Testis (tissue), 3 donors: Measurements from ENCODE around the gene GMDS. TPM values are rescaled to one million over a fixed set of nuclear protein-coding genes. Genes with fewer than 3 reads are reported as not detected.

ENCODE experiments used
- DNase-seq: peaks from one replicate; pipeline ENCODE4 v3.0.0-alpha.2; 2019
- H3K27ac ChIP-seq, 2 donors: fragments of 200-600 bp; sonication (generic); one replicate each; pipeline ENCODE4 v1.5.1; 2019
- H3K27me3 ChIP-seq: fragments of 200-600 bp; sonication (generic); one replicate; pipeline ENCODE4 v1.5.1; 2019
- H3K36me3 ChIP-seq: fragments of 200-600 bp; sonication (generic); one replicate; pipeline ENCODE4 v1.5.1; 2017; ENCODE audit warnings: low read depth; ENCODE audit errors: missing control alignments
- H3K4me1 ChIP-seq: fragments of 200-600 bp; sonication (generic); one replicate; pipeline ENCODE4 v1.5.1; 2019
- H3K4me3 ChIP-seq, 2 donors: fragments of 200-600 bp; sonication (generic); one replicate each; pipeline ENCODE4 v1.5.1; 2017 to 2019
- H3K9me3 ChIP-seq: fragments of 200-600 bp; sonication (generic); one replicate; pipeline ENCODE4 v1.5.1; 2017
- POLR2A ChIP-seq: fragments of 450-650 bp; IDR thresholded peaks from one replicate; pipeline ENCODE4 v1.6.1; 2017; ENCODE audit warnings: antibody characterized with exemption, mild to moderate bottlenecking, moderate library complexity
- WGBS, 2 donors: methylation state at CpG; one replicate each; pipeline ENCODE4 v1.1.5; 2018; 5-methylcytosine and 5-hydroxymethylcytosine counted together
- intact Hi-C: fragments of 100-400 bp; cut with DNase I; formaldehyde crosslinking; loops from one replicate; pipeline ENCODE4 v1.15.1; 2023; ENCODE audit warnings: low total_unique reads
- polyA plus RNA-seq: library from polyadenylated mRNA; stranded (reverse); fragments of 350-450 nt; fragmentation: Illumina TruSeq; extraction: RNeasy Lipid Tissue Mini Kit (QIAGEN cat#74804); gene quantifications from one replicate; pipeline ENCODE4 v1.2.3, GENCODE V29; 2014; ENCODE audit warnings: low read depth, low replicate concordance; ENCODE audit not compliant: insufficient read depth
- total RNA-seq, 2 donors: library from RNA; depleted of rRNA; stranded (reverse); fragments of >200 nt; gene quantifications; one replicate each; pipeline ENCODE4 v1.2.3, GENCODE V29; 2016
- TF ChIP-seq, protein P1 (sequence below), 3 experiments: fragments of 450-650 bp in 2 of 3; fragments of 200-600 bp in 1 of 3; sonication (generic) in 1 of 3; IDR thresholded peaks; one replicate each; pipeline ENCODE4 v1.5.1; 2016 to 2019; ENCODE audit warnings: antibody characterized with exemption in 3 of 3, mild to moderate bottlenecking in 2 of 3, moderate library complexity in 1 of 3

The GMDS gene
- total and polyA plus RNA-seq, 3 donors from 2014 or later = 19.6 to 31.1 (median 22.2) TPM

DNA sequence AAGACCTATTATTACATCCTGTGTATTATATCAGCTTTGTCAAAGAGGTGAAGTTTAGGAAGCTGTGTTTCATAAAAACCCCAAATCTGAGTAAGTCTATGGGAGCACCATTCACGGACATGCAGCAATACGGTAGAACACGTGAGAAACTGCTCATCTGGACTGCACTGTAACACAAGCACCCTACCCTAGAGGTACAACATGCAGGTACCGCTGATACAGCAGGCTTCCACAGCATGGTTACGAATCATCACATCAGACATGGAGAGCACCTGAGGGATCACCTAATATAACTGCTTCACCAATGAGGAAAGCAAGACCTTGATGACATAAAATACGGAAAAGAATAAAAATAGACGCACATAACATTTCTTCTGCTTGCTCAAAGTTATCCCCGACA, 96.7 kb downstream of the GMDS start:
- no peaks in the 10 kb centered on the region for H3K36me3 ChIP-seq
- 95 to 97% methylated on average over 8 of the region's 8 CpGs for WGBS, 2 donors
- no peaks in the 10 kb centered on the region for H3K4me1 ChIP-seq
- H3K27ac ChIP-seq = no peak overlapping the region
- no peak for DNase-seq
- H3K9me3 ChIP-seq = no peaks in the 10 kb centered on the region
- H3K4me3 ChIP-seq = no peak overlapping the region
- no peak for TF ChIP-seq POLR2A
- TF ChIP-seq, protein P1, sequence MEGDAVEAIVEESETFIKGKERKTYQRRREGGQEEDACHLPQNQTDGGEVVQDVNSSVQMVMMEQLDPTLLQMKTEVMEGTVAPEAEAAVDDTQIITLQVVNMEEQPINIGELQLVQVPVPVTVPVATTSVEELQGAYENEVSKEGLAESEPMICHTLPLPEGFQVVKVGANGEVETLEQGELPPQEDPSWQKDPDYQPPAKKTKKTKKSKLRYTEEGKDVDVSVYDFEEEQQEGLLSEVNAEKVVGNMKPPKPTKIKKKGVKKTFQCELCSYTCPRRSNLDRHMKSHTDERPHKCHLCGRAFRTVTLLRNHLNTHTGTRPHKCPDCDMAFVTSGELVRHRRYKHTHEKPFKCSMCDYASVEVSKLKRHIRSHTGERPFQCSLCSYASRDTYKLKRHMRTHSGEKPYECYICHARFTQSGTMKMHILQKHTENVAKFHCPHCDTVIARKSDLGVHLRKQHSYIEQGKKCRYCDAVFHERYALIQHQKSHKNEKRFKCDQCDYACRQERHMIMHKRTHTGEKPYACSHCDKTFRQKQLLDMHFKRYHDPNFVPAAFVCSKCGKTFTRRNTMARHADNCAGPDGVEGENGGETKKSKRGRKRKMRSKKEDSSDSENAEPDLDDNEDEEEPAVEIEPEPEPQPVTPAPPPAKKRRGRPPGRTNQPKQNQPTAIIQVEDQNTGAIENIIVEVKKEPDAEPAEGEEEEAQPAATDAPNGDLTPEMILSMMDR (IDR thresholded peaks at IDR 0.05) = no peak
- intact Hi-C loops = no loop called here
- no peaks in the 10 kb centered on the region for H3K27me3 ChIP-seq

GRCh38 chr6:2147766-2148448, 97.5 kb downstream of the GMDS start:
- WGBS, 2 donors = 81 to 82% methylated on average over 6 of the region's 6 CpGs
- Histone ChIP-seq H3K4me3 (no peak overlapping the region), H3K9me3 (no peaks in the 10 kb centered on the region), H3K27me3 (no peaks in the 10 kb centered on the region), H3K4me1 (no peaks in the 10 kb centered on the region), H3K27ac (no peak overlapping the region), H3K36me3 (no peaks in the 10 kb centered on the region)
- no peak for TF ChIP-seq POLR2A
- TF ChIP-seq, protein P1 (IDR thresholded peaks at IDR 0.05) = no peak
- intact Hi-C loops = no loop called here
- DNase-seq = no peak

DNA sequence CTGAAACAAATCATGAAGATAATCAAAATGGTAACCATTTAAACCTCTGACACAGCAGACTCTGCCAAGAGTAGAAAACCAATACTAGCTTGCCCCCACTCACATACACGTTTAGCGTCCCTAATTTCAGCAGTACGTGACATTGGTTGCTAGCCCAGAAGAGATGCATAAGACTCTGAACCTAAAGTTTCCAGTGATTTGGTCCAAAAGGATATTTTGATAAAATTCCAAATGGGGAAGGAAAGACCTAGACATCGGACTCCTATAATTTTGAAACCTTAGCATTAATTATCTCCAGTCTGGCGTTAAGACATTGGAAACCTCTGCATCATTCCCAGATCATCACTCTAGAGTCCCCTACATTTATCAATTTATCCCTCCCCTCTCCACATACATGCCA, 98.1 kb downstream of the GMDS start:
- no peak for DNase-seq
- Histone ChIP-seq H3K27ac (no peak overlapping the region), H3K4me1 (no peaks in the 10 kb centered on the region), H3K27me3 (no peaks in the 10 kb centered on the region), H3K9me3 (no peaks in the 10 kb centered on the region), H3K36me3 (no peaks in the 10 kb centered on the region), H3K4me3 (no peak overlapping the region)
- TF ChIP-seq, protein P1 (IDR thresholded peaks at IDR 0.05) = no peak
- no peak for TF ChIP-seq POLR2A
- WGBS, 2 donors = 92 to 94% methylated on average over 5 of the region's 5 CpGs
- intact Hi-C loops = no loop called here

GRCh38 chr6:2144210-2144609, 101.2 kb downstream of the GMDS start:
- intact Hi-C loops = no loop called here
- WGBS, 2 donors = 90 to 98% methylated on average over 4 of the region's 4 CpGs
- H3K9me3 ChIP-seq = no peaks in the 10 kb centered on the region
- H3K4me3 ChIP-seq = no peak overlapping the region
- no peak overlapping the region for H3K27ac ChIP-seq
- H3K27me3 ChIP-seq = no peaks in the 10 kb centered on the region
- TF ChIP-seq POLR2A = no peak
- TF ChIP-seq, protein P1 (IDR thresholded peaks at IDR 0.05) = no peak
- DNase-seq = no peak
- H3K36me3 ChIP-seq = no peaks in the 10 kb centered on the region
- H3K4me1 ChIP-seq = peaks cover 10% of the 10 kb centered on the region
